OCI-LY7 (cell line): ENCODE results near the gene NDUFB4. TPM values are rescaled to one million over a fixed set of nuclear protein-coding genes. Genes with fewer than 3 reads are reported as not detected.

Source experiments
- BruUV-seq: library from RNA; stranded (reverse); fragments of 400-500 nt; replicated peaks from 2 replicates; lab custom pipeline; 2021; lab: Mats Ljungman, UMichigan
- CTCF ChIA-PET: fragments of 300-600 bp; sonication (Branson Sonifier 250); formaldehyde crosslinking; loops from one replicate; lab custom pipeline; 2022; ENCODE audit warnings: antibody characterized with exemption; ENCODE audit not compliant: unreplicated experiment; lab: Charles Lee
- POLR2A ChIA-PET: fragments of 300-600 bp; sonication (Branson Sonifier 250); formaldehyde crosslinking; loops from one replicate; lab custom pipeline; 2022; ENCODE audit warnings: antibody characterized with exemption; lab: Charles Lee
- DNase-seq: peaks from one replicate; pipeline ENCODE4 v3.0.0-alpha.2; 2015; ENCODE audit warnings: low spot score
- H2AFZ ChIP-seq: fragments of 200-600 bp; sonication (generic), shearing (Covaris generic); 2 replicates; pipeline ENCODE4 v1.6.1; 2014; ENCODE audit warnings: mild to moderate bottlenecking, antibody characterized with exemption, low read length, moderate library complexity
- H3K27ac ChIP-seq: fragments of 200-600 bp; sonication (generic); 2 replicates; pipeline ENCODE4 v1.5.1; 2014; ENCODE audit warnings: mixed run types, low read depth, mild to moderate bottlenecking, moderate library complexity, low read length, inconsistent platforms; ENCODE audit not compliant: poor library complexity, severe bottlenecking
- H3K36me3 ChIP-seq: fragments of 200-600 bp; sonication (generic); 2 replicates; pipeline ENCODE4 v1.6.1; 2014; ENCODE audit warnings: mild to moderate bottlenecking, antibody characterized with exemption, low read length, moderate library complexity, mixed read lengths; ENCODE audit not compliant: insufficient read depth
- H3K4me1 ChIP-seq: fragments of 200-600 bp; sonication (generic); 2 replicates; pipeline ENCODE4 v1.5.1; 2014; ENCODE audit warnings: mild to moderate bottlenecking, low read length; ENCODE audit not compliant: insufficient read depth, poor library complexity, severe bottlenecking
- H3K4me2 ChIP-seq: fragments of 200-600 bp; sonication (generic); 2 replicates; pipeline ENCODE4 v1.6.1; 2014; ENCODE audit warnings: mild to moderate bottlenecking, low read length
- H3K4me3 ChIP-seq: fragments of 200-600 bp; sonication (generic); 2 replicates; pipeline ENCODE4 v1.5.1; 2014; ENCODE audit warnings: mild to moderate bottlenecking, low read depth, low read length; ENCODE audit not compliant: poor library complexity, severe bottlenecking
- H3K79me2 ChIP-seq: fragments of 200-600 bp; sonication (generic); 2 replicates; pipeline ENCODE4 v1.6.1; 2016; ENCODE audit warnings: low read depth, mild to moderate bottlenecking, low read length, moderate library complexity, mixed read lengths; ENCODE audit not compliant: insufficient read depth
- H3K9me2 ChIP-seq: fragments of 200-600 bp; sonication (generic); 2 replicates; pipeline ENCODE4 v1.6.1; 2016; ENCODE audit warnings: mild to moderate bottlenecking, low read length, mixed read lengths; ENCODE audit not compliant: insufficient read depth
- H3K9me3 ChIP-seq: fragments of 200-600 bp; sonication (generic); 2 replicates; pipeline ENCODE4 v1.6.1; 2014; ENCODE audit warnings: mild to moderate bottlenecking, mixed run types, low read length, mixed read lengths
- H4K20me1 ChIP-seq: fragments of 200-600 bp; sonication (generic); 2 replicates; pipeline ENCODE4 v1.6.1; 2014; ENCODE audit warnings: mild to moderate bottlenecking, antibody characterized with exemption, low read length, moderate library complexity, mixed read lengths; ENCODE audit not compliant: insufficient read depth
- CTCF ChIP-seq: fragments of 200-600 bp; sonication (generic); conservative IDR thresholded peaks from 2 replicates; pipeline ENCODE4 v1.5.1; 2014; ENCODE audit warnings: mild to moderate bottlenecking, antibody characterized with exemption, low read length, moderate library complexity, mixed read lengths
- EZH2phosphoT487 ChIP-seq: fragments of 200-600 bp; sonication (generic); IDR thresholded peaks from 2 replicates; pipeline ENCODE4 v1.6.1; 2018; ENCODE audit warnings: low read depth, borderline replicate concordance, mild to moderate bottlenecking, mixed run types, antibody characterized with exemption, low read length, moderate library complexity, mixed read lengths
- intact Hi-C: fragments of 100-400 bp; cut with micrococcal nuclease; formaldehyde crosslinking; loops from one replicate; pipeline ENCODE4 v1.10.0; 2022; ENCODE audit not compliant: unreplicated experiment
- total RNA-seq, 2 experiments: library from RNA; depleted of rRNA in 1 of 2; stranded (reverse); fragments of >200 nt in 1 of 2; shearing (Covaris generic) in 1 of 2; gene quantifications; 2 replicates each; pipeline ENCODE4 v1.2.3, GENCODE V29; 2014 to 2022

Gene NDUFB4
- total RNA-seq, 2 experiments from 2014 or later: 130 to 145 TPM

DNA sequence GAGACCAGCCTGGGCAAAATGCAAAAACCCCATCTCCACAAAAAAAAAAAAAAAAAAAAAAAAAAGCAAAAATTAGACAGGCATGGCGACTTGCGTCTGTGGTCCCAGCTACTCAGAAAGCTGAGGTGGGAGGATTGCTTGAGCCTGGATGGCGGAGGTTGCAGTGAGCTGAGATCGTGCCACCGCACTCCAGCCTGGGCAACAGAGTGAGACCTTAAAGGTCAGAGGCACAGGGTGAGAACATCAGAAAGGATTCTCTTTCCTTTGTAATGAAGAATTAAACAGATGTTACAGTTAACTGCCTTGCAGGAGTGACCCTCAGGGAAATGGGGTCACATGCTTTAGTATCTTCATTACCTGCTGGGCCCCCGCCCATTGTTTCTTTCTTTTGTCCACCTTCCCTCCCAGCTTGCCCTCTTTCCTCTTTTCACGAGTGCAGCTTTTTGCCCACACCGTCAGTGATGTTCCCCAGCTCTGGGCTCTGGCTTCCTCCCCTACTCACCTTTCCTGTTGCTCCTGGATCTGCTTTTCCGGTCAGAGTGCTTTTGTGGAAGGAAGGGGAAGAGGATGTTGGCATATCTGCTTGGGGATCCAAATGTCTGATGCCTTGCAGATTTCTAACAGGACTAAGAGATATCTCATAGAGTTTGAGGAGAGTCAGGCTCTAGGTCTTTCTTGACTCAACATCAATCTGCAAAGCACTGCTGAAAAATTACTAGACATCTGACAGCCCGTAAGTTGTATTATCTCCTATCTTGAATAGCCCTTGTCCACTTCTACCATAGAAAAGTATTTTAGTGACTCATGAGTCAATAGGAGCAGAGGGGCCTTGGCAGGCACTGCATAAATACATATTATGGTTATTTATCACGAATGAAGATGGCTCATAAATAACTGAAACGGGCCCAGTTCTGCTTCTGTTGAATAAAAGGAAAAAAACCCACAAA is 35.6 kb upstream of the NDUFB4 start:
- POLR2A ChIA-PET: interaction anchor here (0.7 to 1.1 kb wide), 3 partner anchors 35 to 576 kb away, joined by 3 to 5 read pairs (median 5); partner anchors contain the start of gene NDUFB4

DNA sequence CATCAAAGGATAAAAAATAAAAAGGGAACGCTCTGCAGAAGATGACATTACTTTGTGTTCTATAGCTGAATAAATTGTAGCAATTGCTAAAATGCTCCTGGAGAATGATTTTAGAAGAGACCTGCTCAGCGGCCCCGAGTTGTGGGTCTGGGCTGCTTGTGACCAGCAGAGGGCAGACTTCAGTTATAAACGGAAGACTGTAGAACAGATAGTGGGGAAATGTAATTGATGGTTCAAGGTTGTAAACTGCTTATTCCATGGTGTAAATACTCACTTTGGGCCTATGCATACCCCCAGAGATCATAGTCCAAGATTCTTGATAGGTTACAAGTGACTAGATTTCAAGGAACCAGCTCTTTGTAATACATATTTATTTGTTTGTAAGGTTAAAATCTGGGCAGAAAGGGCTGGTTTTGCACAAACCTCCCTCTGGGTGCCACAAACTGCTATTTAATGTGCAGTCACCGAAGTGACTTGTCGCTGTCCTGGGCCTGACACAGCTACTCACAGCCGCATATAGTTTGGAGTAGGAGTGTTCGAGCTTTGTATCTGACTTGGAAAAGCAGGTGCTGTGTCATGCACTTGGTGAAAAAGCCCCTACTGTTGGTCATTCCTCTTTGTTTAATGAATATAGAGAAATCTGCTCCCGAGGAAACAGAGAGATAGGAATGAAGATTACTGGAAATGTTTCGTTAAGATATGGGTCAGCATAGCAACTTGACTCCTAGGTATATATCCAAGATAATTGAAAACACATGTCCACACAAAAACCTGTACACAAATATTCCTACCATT is 34.7 kb upstream of the NDUFB4 start:
- H3K4me3 ChIP-seq: no peak overlapping the region
- intact Hi-C loops: loop anchor here (1.0 kb wide), 1 partner anchor 234 kb away; no protein-coding TSS in a partner anchor
- no peaks in the 10 kb centered on the region for H3K79me2 ChIP-seq
- POLR2A ChIA-PET: interaction anchor here (1.1 kb wide), 2 partner anchors 34 to 575 kb away, joined by 3 to 5 read pairs; partner anchors contain the start of gene NDUFB4
- peak; percentile 68 for DNase-seq
- TF ChIP-seq CTCF (peak; percentile 99), EZH2phosphoT487 (no peak)
- no TSS peak for BruUV-seq
- CTCF ChIA-PET: interaction anchor here (1.6 kb wide), 1 partner anchor 143 kb away, joined by 3 read pairs; no protein-coding TSS in a partner anchor
- no peaks in the 10 kb centered on the region for H3K9me3 ChIP-seq
- peaks cover 3% of the 10 kb centered on the region for H3K4me1 ChIP-seq
- no peak overlapping the region for H2AFZ ChIP-seq
- H3K36me3 ChIP-seq: no peaks in the 10 kb centered on the region
- no peaks in the 10 kb centered on the region for H3K9me2 ChIP-seq
- no peak overlapping the region for H3K4me2 ChIP-seq
- H4K20me1 ChIP-seq: no peaks in the 10 kb centered on the region
- no peak overlapping the region for H3K27ac ChIP-seq

More for the DNA sequence above, 35.6 kb upstream of the NDUFB4 start:
- no peaks in the 10 kb centered on the region for H3K9me2 ChIP-seq
- no peaks in the 10 kb centered on the region for H3K79me2 ChIP-seq
- H3K4me2 ChIP-seq: no peak overlapping the region
- no peaks in the 10 kb centered on the region for H3K9me3 ChIP-seq
- TF ChIP-seq EZH2phosphoT487 (no peak), CTCF (no peak)
- intact Hi-C loops: loop anchor here (1.0 kb wide), 1 partner anchor 235 kb away; no protein-coding TSS in a partner anchor
- CTCF ChIA-PET: interaction anchor here (1.6 kb wide), 1 partner anchor 143 kb away, joined by 3 read pairs; no protein-coding TSS in a partner anchor
- H3K4me1 ChIP-seq: peaks cover 3% of the 10 kb centered on the region
- DNase-seq: no peak
- no peak overlapping the region for H3K27ac ChIP-seq
- no peak overlapping the region for H2AFZ ChIP-seq
- no TSS peak for BruUV-seq
- no peaks in the 10 kb centered on the region for H4K20me1 ChIP-seq
- H3K4me3 ChIP-seq: no peak overlapping the region
- H3K36me3 ChIP-seq: no peaks in the 10 kb centered on the region
